GM21381 (cell line): ENCODE data around the gene PSMG3.
"Not testable (repeated sequence)": the region's sequence is repeated elsewhere in the genome, so short reads cannot be mapped to it uniquely, and the experiment has no call there.

Experiments
- ATAC-seq: cut with Tn5 transposase; IDR thresholded peaks from one replicate; pipeline ENCODE4 v1.9.1; 2021; ENCODE audit warnings: mild to moderate bottlenecking, moderate library complexity; ENCODE audit not compliant: unreplicated experiment

The PSMG3 gene

GRCh38 chr7:1597066-1597760 lies 27.4 kb upstream of the PSMG3 start:
- no peak for ATAC-seq

GRCh38 chr7:1596181-1597043 lies 26.6 kb upstream of the PSMG3 start:
- ATAC-seq = no peak

- no peak for ATAC-seq
Observed at GRCh38 chr7:1595636-1596035, 25.8 kb upstream of the PSMG3 start.

GRCh38 chr7:1595027-1595426 lies 25.2 kb upstream of the PSMG3 start:
- ATAC-seq = no peak

- no peak for ATAC-seq
Observed at GRCh38 chr7:1593904-1594421, 24.1 kb upstream of the PSMG3 start.

GRCh38 chr7:1593091-1593866 lies 23.4 kb upstream of the PSMG3 start:
- no peak for ATAC-seq

GRCh38 chr7:1592299-1592871 lies 22.6 kb upstream of the PSMG3 start:
- ATAC-seq = no peak

GRCh38 chr7:1591876-1592275 lies 22.0 kb upstream of the PSMG3 start:
- no peak for ATAC-seq

- ATAC-seq = no peak
Observed at GRCh38 chr7:1591396-1591795, 21.6 kb upstream of the PSMG3 start.

- ATAC-seq = no peak
Observed at GRCh38 chr7:1590887-1591286, 21.1 kb upstream of the PSMG3 start.

- ATAC-seq = no peak
Observed at GRCh38 chr7:1590476-1590875, 20.6 kb upstream of the PSMG3 start.

GRCh38 chr7:1588978-1589377 lies 19.1 kb upstream of the PSMG3 start:
- no peak for ATAC-seq

GRCh38 chr7:1587738-1588137 lies 17.9 kb upstream of the PSMG3 start:
- ATAC-seq = no peak

GRCh38 chr7:1586827-1587705 lies 17.2 kb upstream of the PSMG3 start:
- no peak for ATAC-seq

GRCh38 chr7:1586126-1586826 lies 16.4 kb upstream of the PSMG3 start:
- ATAC-seq = no peak

GRCh38 chr7:1585142-1585981 lies 15.5 kb upstream of the PSMG3 start:
- ATAC-seq = no peak

- ATAC-seq = no peak
Observed at GRCh38 chr7:1584700-1585099, 14.9 kb upstream of the PSMG3 start.

GRCh38 chr7:1583241-1583930 lies 13.6 kb upstream of the PSMG3 start:
- ATAC-seq = not testable (repeated sequence)
